Stimulated activated CD4-positive, alpha-beta T cell treated with anti-CD3 and anti-CD28 coated beads, Interleukin-12 subunit alpha, Interleukin-12 subunit beta, amount 100 ng/mL, for 24 hours (primary cell): ENCODE measurements around the gene RAB30.
"Not testable (repeated sequence)": the region's sequence is repeated elsewhere in the genome, so short reads cannot be mapped to it uniquely, and the experiment has no call there.

Experiments used
- DNase-seq, 2 experiments: peaks; one replicate each; pipeline ENCODE4 v3.0.0-alpha.2; 2020; ENCODE audit warnings: low read depth in 2 of 2

RAB30 gene

GRCh38 chr11:83009999-83010398 is 61.7 kb downstream of the RAB30 start:
- DNase-seq: no peak

- DNase-seq: not testable (repeated sequence)
Observed at GRCh38 chr11:83009136-83009535, 62.6 kb downstream of the RAB30 start.

GRCh38 chr11:83008581-83008923 is 63.1 kb downstream of the RAB30 start:
- no peak for DNase-seq

GRCh38 chr11:83007909-83008580 is 63.7 kb downstream of the RAB30 start:
- no peak for DNase-seq

GRCh38 chr11:83007477-83007876 is 64.2 kb downstream of the RAB30 start:
- DNase-seq: no peak

GRCh38 chr11:83006877-83007330 is 64.8 kb downstream of the RAB30 start:
- no peak for DNase-seq

- DNase-seq: no peak
Observed at GRCh38 chr11:83004746-83005556, 66.7 kb downstream of the RAB30 start.

GRCh38 chr11:83002522-83002921 is 69.2 kb downstream of the RAB30 start:
- no peak for DNase-seq

- DNase-seq: no peak
Observed at GRCh38 chr11:83002053-83002452, 69.6 kb downstream of the RAB30 start.

GRCh38 chr11:83000381-83000780 is 71.3 kb downstream of the RAB30 start:
- no peak for DNase-seq

GRCh38 chr11:82999232-82999631 is 72.5 kb downstream of the RAB30 start:
- DNase-seq: no peak

GRCh38 chr11:82998697-82999096 is 73.0 kb downstream of the RAB30 start:
- no peak for DNase-seq

GRCh38 chr11:82996966-82997606 is 74.6 kb downstream of the RAB30 start:
- no peak for DNase-seq

- peak in 1 of 2 experiments; percentile 24 for DNase-seq
Observed at GRCh38 chr11:82995754-82996398, 75.8 kb downstream of the RAB30 start.

GRCh38 chr11:82995235-82995634 is 76.5 kb downstream of the RAB30 start:
- no peak for DNase-seq

GRCh38 chr11:82994604-82995230 is 77.0 kb downstream of the RAB30 start:
- no peak for DNase-seq

GRCh38 chr11:82992223-82992622 is 79.5 kb downstream of the RAB30 start:
- DNase-seq: no peak

- DNase-seq: no peak
Observed at GRCh38 chr11:82989628-82990404, 81.9 kb downstream of the RAB30 start.

GRCh38 chr11:82988936-82989627 is 82.6 kb downstream of the RAB30 start:
- no peak for DNase-seq

GRCh38 chr11:82987997-82988396 is 83.7 kb downstream of the RAB30 start:
- DNase-seq: no peak
